NT2/D1 (cell line): ENCODE measurements around the gene PSG3.
"Not testable (repeated sequence)": the region's sequence is repeated elsewhere in the genome, so short reads cannot be mapped to it uniquely, and the experiment has no call there.

Experiments
- SUZ12 ChIP-seq: IDR thresholded peaks from 2 replicates; pipeline ENCODE4 v1.6.1; 2011; ENCODE audit not compliant: insufficient read length, insufficient read depth; ENCODE audit errors: extremely low read depth
- YY1 ChIP-seq: IDR thresholded peaks from 2 replicates; pipeline ENCODE4 v1.6.1; 2011; ENCODE audit not compliant: insufficient read length, insufficient read depth
- ZNF274 ChIP-seq: IDR thresholded peaks from 2 replicates; pipeline ENCODE4 v1.6.1; 2011; ENCODE audit warnings: mild to moderate bottlenecking, low read depth, low read length

DNA sequence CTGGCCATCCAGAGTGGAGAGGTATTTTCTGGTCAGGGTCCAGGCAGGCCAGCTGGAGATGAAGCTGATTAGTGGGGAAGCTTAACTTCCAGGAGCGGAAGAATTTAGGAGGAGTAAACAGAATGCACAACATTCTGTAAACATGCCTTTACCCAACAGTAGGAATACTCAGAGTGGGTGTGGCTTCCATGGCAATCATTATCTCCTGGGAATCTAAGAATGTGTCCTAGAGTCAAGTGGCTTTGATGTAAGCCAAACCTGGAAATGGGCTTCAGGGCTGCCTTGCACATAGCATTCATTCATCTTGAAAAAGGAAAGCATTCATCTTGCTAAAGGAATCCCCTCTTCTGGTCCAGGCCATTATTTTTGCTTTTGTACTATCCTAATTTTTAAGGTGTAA, 29.3 kb downstream of the PSG3 start:
- TF ChIP-seq YY1, SUZ12, ZNF274: not testable (repeated sequence)
